Mammary epithelial cell (primary cell): ENCODE results near the gene LIMS2.

Experiments
- CTCF ChIP-seq, 2 donors: IDR thresholded peaks in 1 of 2; conservative IDR thresholded peaks in 1 of 2; 2 replicates each; pipeline ENCODE4 v1.5.1; 2011 to 2012; ENCODE audit warnings: inconsistent platforms in 2 of 2, low read length in 2 of 2, mild to moderate bottlenecking in 2 of 2, control low read depth in 1 of 2, low read depth in 1 of 2; ENCODE audit not compliant: insufficient read depth in 1 of 2; ENCODE audit errors: extremely low read depth in 1 of 2
- EZH2 ChIP-seq: IDR thresholded peaks from 2 replicates; pipeline ENCODE4 v1.6.1; 2012; ENCODE audit warnings: low read length, inconsistent platforms, borderline replicate concordance

GRCh38 chr2:127599211-127599610, 76.1 kb downstream of the LIMS2 start:
- no peak for TF ChIP-seq CTCF (conservative IDR thresholded peaks at IDR 0.05 in 1 of 2, IDR thresholded peaks at IDR 0.05 in 1 of 2; ENCODE audit: extremely low read depth in 1 of 2, insufficient read depth in 1 of 2, low read depth in 1 of 2, low read length in 2 of 2)
- TF ChIP-seq EZH2 = no peak
